ENCODE data around the gene ATP2B2.

ATP2B2 gene

GRCh38 chr3:10342781-10343180 is 162.6 kb downstream of the ATP2B2 start:
- DNase-seq (ENCODE audit: low read depth): no peak

- DNase-seq (ENCODE audit: low read depth): no peak
Measured at GRCh38 chr3:10341901-10342398, 163.4 kb downstream of the ATP2B2 start.

GRCh38 chr3:10340476-10340875 is 164.9 kb downstream of the ATP2B2 start:
- no peak for DNase-seq (ENCODE audit: low read depth)

- no peak for DNase-seq (ENCODE audit: low read depth)
Measured at GRCh38 chr3:10340046-10340445, 165.3 kb downstream of the ATP2B2 start.

GRCh38 chr3:10339376-10339955 is 165.9 kb downstream of the ATP2B2 start:
- DNase-seq (ENCODE audit: low read depth): no peak

- no peak for DNase-seq (ENCODE audit: low read depth)
Measured at GRCh38 chr3:10338591-10339353, 166.6 kb downstream of the ATP2B2 start.

- no peak for DNase-seq (ENCODE audit: low read depth)
Measured at GRCh38 chr3:10338164-10338470, 167.3 kb downstream of the ATP2B2 start.

GRCh38 chr3:10337323-10338163 is 167.8 kb downstream of the ATP2B2 start:
- DNase-seq (ENCODE audit: low read depth): no peak

- DNase-seq (ENCODE audit: low read depth): no peak
Measured at GRCh38 chr3:10336761-10337160, 168.6 kb downstream of the ATP2B2 start.

GRCh38 chr3:10335871-10336622 is 169.3 kb downstream of the ATP2B2 start:
- no peak for DNase-seq (ENCODE audit: low read depth)

- DNase-seq (ENCODE audit: low read depth): no peak
Measured at GRCh38 chr3:10335190-10335738, 170.1 kb downstream of the ATP2B2 start.

GRCh38 chr3:10334459-10334858 is 170.9 kb downstream of the ATP2B2 start:
- DNase-seq (ENCODE audit: low read depth): no peak

- no peak for DNase-seq (ENCODE audit: low read depth)
Measured at GRCh38 chr3:10334042-10334441, 171.3 kb downstream of the ATP2B2 start.

- no peak for DNase-seq (ENCODE audit: low read depth)
Measured at GRCh38 chr3:10333349-10333650, 172.1 kb downstream of the ATP2B2 start.

GRCh38 chr3:10332481-10333348 is 172.7 kb downstream of the ATP2B2 start:
- DNase-seq (ENCODE audit: low read depth): no peak

GRCh38 chr3:10331320-10331719 is 174.1 kb downstream of the ATP2B2 start:
- no peak for DNase-seq (ENCODE audit: low read depth)

GRCh38 chr3:10330319-10330718 is 175.1 kb downstream of the ATP2B2 start:
- DNase-seq (ENCODE audit: low read depth): no peak

GRCh38 chr3:10329495-10330015 is 175.8 kb downstream of the ATP2B2 start:
- DNase-seq (ENCODE audit: low read depth): no peak

GRCh38 chr3:10328460-10329071 is 176.8 kb downstream of the ATP2B2 start:
- no peak for DNase-seq (ENCODE audit: low read depth)

GRCh38 chr3:10327592-10327991 is 177.8 kb downstream of the ATP2B2 start:
- DNase-seq (ENCODE audit: low read depth): no peak
